Measurements from ENCODE around the gene CYBC1. TPM values are rescaled to one million over a fixed set of nuclear protein-coding genes. Genes with fewer than 3 reads are reported as not detected.
A peak's percentile ranks its signal among the peaks of the same experiment; 100 is the strongest.

Gene CYBC1
- total and polyA plus RNA-seq, 9 donors, result 28.9 to 53.5 (median 33.7) TPM

DNA sequence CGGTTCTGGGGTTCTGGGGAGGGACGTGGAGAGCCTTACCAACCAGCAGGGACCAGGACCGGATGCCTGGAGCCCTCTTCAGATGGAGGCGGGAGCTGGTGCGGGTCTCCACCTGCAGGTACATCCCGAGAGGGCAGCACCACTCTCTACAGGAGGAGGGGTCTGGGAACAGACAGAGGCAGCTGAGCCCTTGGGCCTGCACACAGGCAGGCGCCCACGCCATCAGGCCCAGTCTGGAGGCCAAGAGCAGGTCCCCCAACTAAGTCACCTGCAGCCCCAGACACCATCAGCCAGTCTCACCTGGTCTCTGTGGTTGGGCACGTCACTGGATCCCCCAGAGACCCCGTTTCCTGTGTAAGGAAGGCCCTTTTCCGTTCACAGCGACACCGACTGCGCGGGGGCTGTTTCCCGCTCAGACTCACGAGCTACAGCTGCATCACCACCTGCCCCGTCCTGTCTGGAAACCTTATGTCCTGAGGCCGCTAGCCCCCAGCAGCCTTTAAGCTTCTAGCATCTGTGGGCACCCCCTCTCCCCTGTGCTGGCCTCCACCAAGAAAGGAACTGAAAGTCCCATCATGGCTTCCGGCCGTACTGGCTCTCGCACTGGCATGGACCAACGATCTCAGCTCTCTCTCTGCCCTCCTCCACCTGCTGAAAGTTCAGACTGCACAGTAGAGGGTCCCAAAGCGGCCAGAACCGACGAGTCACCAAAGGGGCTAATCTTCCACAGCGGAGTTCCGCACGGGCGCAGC, 1.2 kb downstream of the CYBC1 start:
- WGBS (ENCODE audit: insufficient coverage), result 54% methylated on average over 26 of the region's 30 CpGs
- peaks cover 21% of the 10 kb centered on the region for H3K4me1 ChIP-seq (ENCODE audit: control insufficient read depth, insufficient read depth, low read length)
- peak; percentile 71 for DNase-seq

DNA sequence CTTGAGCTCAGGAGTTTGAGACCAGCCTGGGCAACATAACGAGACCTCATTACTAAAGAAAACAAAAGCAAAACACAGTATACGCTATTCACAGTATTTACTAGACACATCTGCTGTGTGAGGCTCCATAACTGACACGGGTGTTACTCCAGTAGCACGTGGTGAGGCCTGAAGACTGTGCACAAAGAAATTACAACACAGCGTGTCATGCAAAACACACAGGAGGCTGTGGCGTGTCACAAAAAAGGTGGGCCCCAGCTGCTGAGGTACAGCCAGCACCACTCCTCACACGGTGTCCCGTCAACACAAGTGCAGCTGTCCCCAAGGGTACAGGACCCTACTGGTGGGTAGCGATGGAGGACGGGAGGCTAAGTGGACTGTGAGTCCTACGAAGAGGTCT, 2.7 kb downstream of the CYBC1 start:
- 89% methylated on average over 7 of the region's 11 CpGs for WGBS (ENCODE audit: insufficient coverage)
- H3K4me3 ChIP-seq (ENCODE audit: low read length), result no peak overlapping the region
- DNase-seq, result no peak
- peaks cover 35% of the 10 kb centered on the region for H3K36me3 ChIP-seq (ENCODE audit: control insufficient read depth, insufficient read depth, low read length)
- no peak overlapping the region for H3K27ac ChIP-seq (ENCODE audit: low read length)
- H3K4me1 ChIP-seq (ENCODE audit: control insufficient read depth, insufficient read depth, low read length), result peaks cover 21% of the 10 kb centered on the region
- H3K9me3 ChIP-seq (replicated peaks; ENCODE audit: control insufficient read depth, low read depth, low read length), result no peaks in the 10 kb centered on the region
- H3K27me3 ChIP-seq (ENCODE audit: control insufficient read depth, insufficient read depth, low read length), result no peaks in the 10 kb centered on the region

More for the DNA sequence above, 1.2 kb downstream of the CYBC1 start:
- H3K27ac ChIP-seq (ENCODE audit: low read length), result peak overlapping the region; percentile 89
- peaks cover 26% of the 10 kb centered on the region for H3K36me3 ChIP-seq (ENCODE audit: control insufficient read depth, insufficient read depth, low read length)
- no peaks in the 10 kb centered on the region for H3K27me3 ChIP-seq (ENCODE audit: control insufficient read depth, insufficient read depth, low read length)
- no peaks in the 10 kb centered on the region for H3K9me3 ChIP-seq (replicated peaks; ENCODE audit: control insufficient read depth, low read depth, low read length)
- H3K4me3 ChIP-seq (ENCODE audit: low read length), result peak overlapping the region; percentile 81

DNA sequence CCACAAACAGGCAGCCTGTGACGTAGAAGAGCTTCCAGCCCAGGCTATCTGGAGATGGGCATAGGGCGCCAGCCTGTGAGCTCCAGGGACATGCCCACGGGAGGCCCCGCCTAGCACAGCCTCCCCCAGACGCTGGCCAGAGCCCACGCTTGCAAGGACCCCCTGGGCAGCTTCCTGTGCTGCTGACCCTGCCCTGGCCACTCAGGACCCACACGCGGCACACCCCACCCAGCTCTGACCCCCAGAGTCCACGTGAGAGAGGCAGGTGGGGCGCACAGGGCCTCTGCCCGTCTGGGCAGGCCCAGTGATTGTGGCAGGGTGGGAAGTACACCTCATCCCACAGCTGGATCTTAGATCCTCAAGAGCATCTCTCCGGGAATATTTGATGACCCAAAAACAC, 3.9 kb downstream of the CYBC1 start:
- no peaks in the 10 kb centered on the region for H3K9me3 ChIP-seq (replicated peaks; ENCODE audit: control insufficient read depth, low read depth, low read length)
- H3K27ac ChIP-seq (ENCODE audit: low read length), result no peak overlapping the region
- no peak for DNase-seq
- H3K36me3 ChIP-seq (ENCODE audit: control insufficient read depth, insufficient read depth, low read length), result peaks cover 46% of the 10 kb centered on the region
- H3K27me3 ChIP-seq (ENCODE audit: control insufficient read depth, insufficient read depth, low read length), result no peaks in the 10 kb centered on the region
- 90% methylated on average over 9 of the region's 12 CpGs for WGBS (ENCODE audit: insufficient coverage)
- peaks cover 21% of the 10 kb centered on the region for H3K4me1 ChIP-seq (ENCODE audit: control insufficient read depth, insufficient read depth, low read length)
- H3K4me3 ChIP-seq (ENCODE audit: low read length), result no peak overlapping the region

DNA sequence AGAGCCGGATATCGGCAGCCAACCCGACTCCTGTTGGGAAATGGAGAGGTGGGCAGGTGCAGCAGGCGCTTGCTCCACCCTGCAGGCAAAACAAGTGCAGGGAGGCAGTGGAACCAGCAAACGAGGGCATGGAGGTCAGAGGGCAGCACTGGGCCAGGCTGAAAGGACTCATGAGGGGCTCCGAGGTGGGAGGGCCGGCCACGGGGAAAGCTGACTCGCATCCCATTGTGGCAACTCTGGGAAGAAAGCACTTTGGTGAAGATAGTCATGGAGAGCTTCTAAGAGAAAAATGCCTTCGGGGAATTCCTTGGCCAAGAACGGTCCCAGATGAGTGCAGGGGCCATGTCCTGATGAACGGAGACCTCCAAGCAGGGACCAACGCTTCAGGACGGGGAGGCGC, 4.4 kb downstream of the CYBC1 start:
- no peak for DNase-seq
- WGBS (ENCODE audit: insufficient coverage), result 78% methylated on average over 12 of the region's 15 CpGs
- no peak overlapping the region for H3K4me3 ChIP-seq (ENCODE audit: low read length)
- no peak overlapping the region for H3K27ac ChIP-seq (ENCODE audit: low read length)
- no peaks in the 10 kb centered on the region for H3K9me3 ChIP-seq (replicated peaks; ENCODE audit: control insufficient read depth, low read depth, low read length)
- H3K27me3 ChIP-seq (ENCODE audit: control insufficient read depth, insufficient read depth, low read length), result no peaks in the 10 kb centered on the region
- H3K36me3 ChIP-seq (ENCODE audit: control insufficient read depth, insufficient read depth, low read length), result peaks cover 46% of the 10 kb centered on the region
- peaks cover 21% of the 10 kb centered on the region for H3K4me1 ChIP-seq (ENCODE audit: control insufficient read depth, insufficient read depth, low read length)

DNA sequence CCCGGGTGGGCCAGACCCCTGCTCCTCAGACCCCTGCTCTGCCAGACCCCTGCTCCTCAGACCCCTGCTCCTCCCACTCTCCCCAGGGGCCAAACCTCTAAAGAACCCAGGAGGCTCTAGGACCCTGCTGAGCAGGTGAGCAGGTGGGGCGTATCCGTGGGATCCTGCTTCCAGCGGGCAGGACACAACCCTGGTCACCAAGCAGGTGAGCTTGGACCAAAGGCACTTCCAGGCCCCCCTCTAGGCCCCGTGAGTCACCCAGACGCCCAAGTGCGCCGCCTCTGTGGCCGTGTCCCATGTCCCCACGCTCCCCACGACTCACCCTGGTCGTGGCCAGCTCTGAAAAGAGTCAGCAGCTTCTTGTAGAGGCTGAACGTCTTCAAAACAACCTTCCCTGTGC, 5.0 kb downstream of the CYBC1 start:
- H3K4me3 ChIP-seq (ENCODE audit: low read length), result no peak overlapping the region
- DNase-seq, result no peak
- no peaks in the 10 kb centered on the region for H3K27me3 ChIP-seq (ENCODE audit: control insufficient read depth, insufficient read depth, low read length)
- H3K27ac ChIP-seq (ENCODE audit: low read length), result no peak overlapping the region
- H3K9me3 ChIP-seq (replicated peaks; ENCODE audit: control insufficient read depth, low read depth, low read length), result no peaks in the 10 kb centered on the region
- WGBS (ENCODE audit: insufficient coverage), result 81% methylated on average over 13 of the region's 13 CpGs
- H3K4me1 ChIP-seq (ENCODE audit: control insufficient read depth, insufficient read depth, low read length), result peaks cover 24% of the 10 kb centered on the region
- H3K36me3 ChIP-seq (ENCODE audit: control insufficient read depth, insufficient read depth, low read length), result peaks cover 46% of the 10 kb centered on the region

DNA sequence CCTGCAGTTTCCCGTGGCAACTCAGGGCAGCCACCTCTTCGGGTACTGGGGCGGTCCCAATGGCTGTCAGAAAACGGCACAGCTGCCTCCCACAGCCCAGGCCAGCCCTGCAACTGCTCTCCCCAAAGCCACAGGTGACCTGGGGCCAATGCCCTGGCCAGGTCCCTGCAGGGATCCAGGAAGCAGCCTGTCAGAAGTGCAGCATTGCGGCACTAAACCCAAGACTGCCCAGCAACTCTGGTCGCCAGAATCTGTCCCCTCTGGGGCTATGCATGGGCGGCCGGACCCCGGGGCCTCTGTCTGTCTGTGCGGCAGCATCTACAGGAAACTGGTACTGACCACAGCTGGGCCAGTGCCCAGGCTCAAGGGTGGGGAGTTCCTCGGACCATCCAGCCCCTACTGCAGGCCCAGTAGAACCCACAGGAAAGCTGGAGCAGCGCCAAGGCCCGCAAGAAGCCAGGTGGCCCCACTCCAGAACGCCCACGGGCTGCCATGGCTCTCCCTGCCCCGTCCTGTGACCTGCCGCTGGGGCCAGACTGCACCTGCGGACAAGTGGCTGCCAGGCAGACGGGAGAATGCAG, 5.5 kb downstream of the CYBC1 start:
- Histone ChIP-seq H3K4me1 (ENCODE audit: control insufficient read depth, insufficient read depth, low read length) (peaks cover 25% of the 10 kb centered on the region), H3K4me3 (ENCODE audit: low read length) (no peak overlapping the region), H3K27me3 (ENCODE audit: control insufficient read depth, insufficient read depth, low read length) (no peaks in the 10 kb centered on the region), H3K9me3 (replicated peaks; ENCODE audit: control insufficient read depth, low read depth, low read length) (no peaks in the 10 kb centered on the region), H3K27ac (ENCODE audit: low read length) (no peak overlapping the region), H3K36me3 (ENCODE audit: control insufficient read depth, insufficient read depth, low read length) (peaks cover 46% of the 10 kb centered on the region)
- no peak for DNase-seq
- WGBS (ENCODE audit: insufficient coverage), result 67% methylated on average over 18 of the region's 19 CpGs

DNA sequence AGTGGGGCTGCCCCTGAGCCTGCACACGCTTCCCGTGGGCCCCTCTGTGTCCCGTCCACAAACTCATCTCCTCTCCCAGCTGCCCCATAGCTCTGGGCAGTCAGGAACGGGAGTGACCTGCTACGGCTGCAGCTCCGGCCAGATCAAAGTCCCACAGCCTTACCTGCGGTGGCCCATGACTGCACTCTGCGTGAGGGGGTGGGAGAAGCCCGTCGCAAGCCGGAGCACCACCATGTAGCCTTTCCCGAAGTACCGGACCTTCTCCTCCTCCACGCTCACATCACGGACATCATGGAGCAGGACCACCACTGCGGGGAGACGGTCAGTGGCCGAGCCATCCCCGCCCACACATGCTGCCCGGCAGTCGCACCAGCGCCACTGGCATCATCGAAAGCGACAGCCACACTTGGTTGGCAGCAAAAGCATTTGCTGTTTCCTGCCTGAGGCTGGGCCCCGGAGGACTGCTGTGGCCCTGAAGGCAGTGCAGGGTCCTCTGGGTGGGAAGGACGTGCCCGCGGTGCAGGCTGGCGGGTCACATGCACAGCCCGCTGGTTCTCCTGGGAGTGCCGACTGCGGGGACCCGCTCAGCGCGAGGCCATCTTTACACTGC, 6.2 kb downstream of the CYBC1 start:
- H3K4me1 ChIP-seq (ENCODE audit: control insufficient read depth, insufficient read depth, low read length), result peaks cover 19% of the 10 kb centered on the region
- H3K27me3 ChIP-seq (ENCODE audit: control insufficient read depth, insufficient read depth, low read length), result no peaks in the 10 kb centered on the region
- H3K36me3 ChIP-seq (ENCODE audit: control insufficient read depth, insufficient read depth, low read length), result peaks cover 47% of the 10 kb centered on the region
- 88% methylated on average over 35 of the region's 35 CpGs for WGBS (ENCODE audit: insufficient coverage)
- H3K27ac ChIP-seq (ENCODE audit: low read length), result no peak overlapping the region
- no peak for DNase-seq
- H3K4me3 ChIP-seq (ENCODE audit: low read length), result no peak overlapping the region
- H3K9me3 ChIP-seq (replicated peaks; ENCODE audit: control insufficient read depth, low read depth, low read length), result no peaks in the 10 kb centered on the region

DNA sequence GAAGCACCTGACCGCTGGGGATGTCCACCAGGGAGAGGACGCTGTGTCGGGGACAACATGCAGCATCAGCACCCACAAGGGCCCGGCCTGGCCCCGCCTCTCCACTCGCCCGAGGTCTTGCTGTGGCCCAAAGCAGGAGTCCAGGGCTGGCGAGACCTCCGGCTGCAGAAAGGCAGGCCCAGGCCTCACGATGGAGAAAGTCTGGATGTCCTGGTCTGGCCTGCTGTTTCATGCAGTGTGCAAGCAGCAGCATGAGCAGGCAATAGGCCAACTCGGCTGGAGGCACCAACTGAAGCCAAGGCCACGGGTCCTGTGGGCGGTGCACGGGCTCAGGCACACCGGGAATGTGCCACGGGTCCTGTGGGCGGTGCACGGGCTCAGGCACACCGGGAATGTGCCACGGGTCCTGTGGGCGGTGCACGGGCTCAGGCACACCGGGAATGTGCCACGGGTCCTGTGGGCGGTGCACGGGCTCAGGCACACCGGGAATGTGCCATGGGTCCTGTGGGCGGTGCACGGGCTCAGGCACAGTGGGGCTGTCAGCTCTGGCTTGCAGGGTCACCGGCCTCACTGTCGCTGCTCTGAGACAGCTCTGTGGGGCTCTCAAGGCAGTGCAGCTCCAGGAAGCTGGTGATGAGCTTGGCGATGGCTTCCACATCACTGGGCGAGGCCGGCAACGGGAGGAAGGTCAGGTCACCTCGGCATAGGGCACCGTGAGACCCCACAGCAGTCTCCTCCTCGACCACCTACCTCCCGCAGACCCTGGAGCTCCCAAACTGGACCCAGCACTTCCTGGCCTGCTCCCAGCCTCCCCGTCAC, 6.9 kb downstream of the CYBC1 start:
- no peak overlapping the region for H3K27ac ChIP-seq (ENCODE audit: low read length)
- H3K27me3 ChIP-seq (ENCODE audit: control insufficient read depth, insufficient read depth, low read length), result no peaks in the 10 kb centered on the region
- 85% methylated on average over 28 of the region's 40 CpGs for WGBS (ENCODE audit: insufficient coverage)
- peaks cover 50% of the 10 kb centered on the region for H3K36me3 ChIP-seq (ENCODE audit: control insufficient read depth, insufficient read depth, low read length)
- H3K9me3 ChIP-seq (replicated peaks; ENCODE audit: control insufficient read depth, low read depth, low read length), result no peaks in the 10 kb centered on the region
- peaks cover 14% of the 10 kb centered on the region for H3K4me1 ChIP-seq (ENCODE audit: control insufficient read depth, insufficient read depth, low read length)
- no peak for DNase-seq
- H3K4me3 ChIP-seq (ENCODE audit: low read length), result no peak overlapping the region

DNA sequence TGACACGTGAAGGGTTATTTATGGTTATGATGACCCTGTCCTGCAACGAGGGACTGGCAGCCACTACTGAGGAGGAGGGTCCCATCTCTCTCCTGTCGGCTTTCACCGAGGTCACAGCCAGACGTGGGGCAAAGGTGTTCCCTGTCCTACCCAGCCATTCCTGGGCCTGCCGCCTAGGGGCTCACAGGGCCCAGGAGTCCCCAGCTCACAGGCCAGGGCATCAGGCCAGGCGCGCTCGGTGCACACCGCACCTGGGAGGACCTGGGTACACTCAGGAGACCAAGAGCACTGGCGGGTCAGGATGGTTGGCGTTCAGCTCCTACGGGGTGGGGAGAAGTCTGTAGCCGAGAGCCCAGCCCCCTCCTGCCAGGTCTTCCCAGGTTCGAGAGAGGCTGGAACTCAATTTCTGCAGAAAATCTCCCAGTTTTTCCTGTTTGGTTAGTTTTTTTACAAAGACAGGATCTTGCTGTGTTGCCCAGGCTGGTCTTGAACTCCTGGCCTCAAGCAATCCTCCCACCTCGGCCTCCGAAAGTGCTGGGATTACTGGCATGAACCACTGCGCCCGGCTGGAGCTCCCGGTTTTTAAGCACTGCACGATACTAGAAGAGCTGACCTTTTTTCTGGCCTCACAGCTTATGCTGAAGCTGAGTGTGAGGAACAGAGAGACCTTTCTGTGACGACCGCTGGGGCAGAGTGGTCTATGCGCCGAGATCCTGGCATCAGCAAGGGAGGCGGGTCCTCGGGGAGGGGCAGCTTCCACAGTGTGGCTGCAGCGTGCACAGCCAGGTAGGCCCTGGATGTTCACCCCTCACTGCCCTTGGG, 7.7 kb downstream of the CYBC1 start:
- DNase-seq, result no peak
- peaks cover 52% of the 10 kb centered on the region for H3K36me3 ChIP-seq (ENCODE audit: control insufficient read depth, insufficient read depth, low read length)
- no peak overlapping the region for H3K27ac ChIP-seq (ENCODE audit: low read length)
- H3K27me3 ChIP-seq (ENCODE audit: control insufficient read depth, insufficient read depth, low read length), result no peaks in the 10 kb centered on the region
- 82% methylated on average over 24 of the region's 28 CpGs for WGBS (ENCODE audit: insufficient coverage)
- H3K4me3 ChIP-seq (ENCODE audit: low read length), result no peak overlapping the region
- peaks cover 14% of the 10 kb centered on the region for H3K4me1 ChIP-seq (ENCODE audit: control insufficient read depth, insufficient read depth, low read length)
- H3K9me3 ChIP-seq (replicated peaks; ENCODE audit: control insufficient read depth, low read depth, low read length), result no peaks in the 10 kb centered on the region

Data from muscle of leg (tissue), 11 donors.